GM12878 (cell line): ENCODE data around the gene NUP210L. TPM values are rescaled to one million over a fixed set of nuclear protein-coding genes. Genes with fewer than 3 reads are reported as not detected.
A peak's percentile ranks its signal among the peaks of the same experiment; 100 is the strongest.

Experiments used
- ATAC-seq: fragments of 200-7000 bp; cut with Tn5 transposase; 3 replicates; pipeline ENCODE4 v1.9.1; 2020; ENCODE audit warnings: mild to moderate bottlenecking, moderate library complexity
- BruUV-seq: library from RNA; stranded (reverse); fragments of 400-500 nt; replicated peaks from 2 replicates; lab custom pipeline; 2021; lab: Mats Ljungman, UMichigan
- CTCF ChIA-PET: fragments of 300-600 bp; sonication (Branson Sonifier 250); formaldehyde crosslinking; extraction: SDS; loops from one replicate; lab custom pipeline; 2021; ENCODE audit warnings: inconsistent platforms; lab: Yijun Ruan, JAX
- POLR2A ChIA-PET: fragments of 350-600 bp; formaldehyde crosslinking; extraction: SDS; loops from one replicate; lab custom pipeline; 2021; ENCODE audit warnings: inconsistent platforms; lab: Charles Lee
- RAD21 ChIA-PET: fragments of 300-600 bp; sonication (Branson Sonifier 250); formaldehyde crosslinking; loops from one replicate; lab custom pipeline; 2023; ENCODE audit warnings: antibody characterized with exemption; ENCODE audit not compliant: unreplicated experiment; lab: Charles Lee
- SMC1A ChIA-PET: fragments of 300-600 bp; sonication (Branson Sonifier 250); formaldehyde crosslinking; loops from one replicate; lab custom pipeline; 2023; ENCODE audit not compliant: unreplicated experiment, uncharacterized antibody; lab: Charles Lee
- DNase-seq: peaks from one replicate; pipeline ENCODE4 v3.0.0-alpha.2; 2011; ENCODE audit warnings: low read depth, low spot score
- FAIRE-seq: peaks from 3 replicates; lab custom pipeline; 2011; peaks lifted over from hg19 to GRCh38; lab: Jason Lieb, UNC
- H2AFZ ChIP-seq: 2 replicates; pipeline ENCODE4 v1.6.0; 2011; ENCODE audit warnings: low read depth, low read length, control low read depth; ENCODE audit not compliant: control insufficient read depth
- H3K27ac ChIP-seq: 2 replicates; pipeline ENCODE4 v1.5.1; 2011; ENCODE audit warnings: control low read depth; ENCODE audit not compliant: control insufficient read depth, insufficient read depth
- H3K27me3 ChIP-seq, 2 experiments: replicated peaks in 1 of 2; 2 replicates each; pipeline versions ENCODE4 v1.6.0 to v1.6.1; 2011; ENCODE audit warnings: low read length in 1 of 2; ENCODE audit not compliant: control insufficient read depth in 2 of 2, insufficient read depth in 2 of 2
- H3K36me3 ChIP-seq, 2 experiments: 2 replicates each; pipeline ENCODE4 v1.5.1; 2011; ENCODE audit warnings: low read length in 1 of 2; ENCODE audit not compliant: control insufficient read depth in 2 of 2, insufficient read depth in 2 of 2
- H3K4me1 ChIP-seq: 2 replicates; pipeline ENCODE4 v1.6.1; 2011; ENCODE audit warnings: mild to moderate bottlenecking, low read length, moderate library complexity, mixed read lengths; ENCODE audit not compliant: control insufficient read depth, insufficient read depth
- H3K4me2 ChIP-seq: 2 replicates; pipeline ENCODE4 v1.6.0; 2011; ENCODE audit warnings: control low read depth; ENCODE audit not compliant: control insufficient read depth, insufficient read depth
- H3K4me3 ChIP-seq: fragments of 200-600 bp; sonication (generic); 2 replicates; pipeline ENCODE4 v1.5.1; 2016
- H3K79me2 ChIP-seq: 2 replicates; pipeline ENCODE4 v1.6.0; 2011; ENCODE audit warnings: low read length; ENCODE audit not compliant: control insufficient read depth, insufficient read depth
- H3K9ac ChIP-seq: 2 replicates; pipeline ENCODE4 v1.8.0; 2011; ENCODE audit warnings: low read length, control low read depth, mixed read lengths; ENCODE audit not compliant: control insufficient read depth, insufficient read depth
- H3K9me3 ChIP-seq: replicated peaks from 3 replicates; pipeline ENCODE4 v1.5.1; 2011; ENCODE audit warnings: mild to moderate bottlenecking, low read length; ENCODE audit not compliant: control insufficient read depth, insufficient read depth
- H4K20me1 ChIP-seq: 2 replicates; pipeline ENCODE4 v1.6.0; 2011; ENCODE audit not compliant: control insufficient read depth, insufficient read depth
- BMI1 ChIP-seq: fragments of 450-650 bp; IDR thresholded peaks from 2 replicates; pipeline ENCODE4 v1.6.1; 2016; ENCODE audit warnings: mild to moderate bottlenecking, moderate library complexity, borderline replicate concordance
- CREB1 ChIP-seq: IDR thresholded peaks from 2 replicates; pipeline ENCODE4 v1.6.1; 2012; ENCODE audit warnings: low read depth, mild to moderate bottlenecking, inconsistent platforms
- CREM ChIP-seq: IDR thresholded peaks from 2 replicates; pipeline ENCODE4 v1.6.1; 2014; ENCODE audit warnings: antibody characterized with exemption, low read depth
- EGR1 ChIP-seq, 2 experiments: IDR thresholded peaks; 1 replicate in 1 of 2; 2 replicates in 1 of 2; pipeline ENCODE4 v1.6.1; 2011 to 2012; ENCODE audit warnings: low read depth in 2 of 2, low read length in 2 of 2, borderline replicate concordance in 1 of 2, mild to moderate bottlenecking in 1 of 2, moderate library complexity in 1 of 2
- IKZF2 ChIP-seq, 2 experiments: fragments of 450-650 bp; IDR thresholded peaks; 2 replicates each; pipeline ENCODE4 v1.6.1; 2017; ENCODE audit warnings: mild to moderate bottlenecking in 2 of 2, moderate library complexity in 2 of 2
- IRF3 ChIP-seq: fragments of 450-650 bp; IDR thresholded peaks from 2 replicates; pipeline ENCODE4 v1.6.1; 2014; ENCODE audit warnings: mild to moderate bottlenecking
- JUNB ChIP-seq: IDR thresholded peaks from 2 replicates; pipeline ENCODE4 v1.6.1; 2016; ENCODE audit warnings: antibody characterized with exemption, mild to moderate bottlenecking
- JUND ChIP-seq: IDR thresholded peaks from 2 replicates; pipeline ENCODE4 v1.6.1; 2012; ENCODE audit warnings: low read depth, mild to moderate bottlenecking, low read length, improper control_type of control experiment, moderate library complexity
- MTA2 ChIP-seq: fragments of 450-650 bp; IDR thresholded peaks from 2 replicates; pipeline ENCODE4 v1.6.1; 2016; ENCODE audit warnings: low read depth, mild to moderate bottlenecking, moderate library complexity
- NR2C1 ChIP-seq: fragments of 450-650 bp; IDR thresholded peaks from 2 replicates; pipeline ENCODE4 v1.6.1; 2017; ENCODE audit warnings: antibody characterized with exemption, mild to moderate bottlenecking, moderate library complexity
- PAX5 ChIP-seq: IDR thresholded peaks from 2 replicates; pipeline ENCODE4 v1.6.1; 2011; ENCODE audit warnings: low read depth, low read length, borderline replicate concordance
- PAX8 ChIP-seq: fragments of 450-650 bp; IDR thresholded peaks from 2 replicates; pipeline ENCODE4 v1.6.1; 2017; ENCODE audit warnings: mild to moderate bottlenecking, moderate library complexity
- RAD21 ChIP-seq: IDR thresholded peaks from 2 replicates; pipeline ENCODE4 v1.6.1; 2011; ENCODE audit warnings: mild to moderate bottlenecking, low read depth, low read length, moderate library complexity; ENCODE audit not compliant: insufficient read depth
- RCOR1 ChIP-seq: conservative IDR thresholded peaks from 2 replicates; pipeline ENCODE4 v1.6.1; 2012; ENCODE audit warnings: low read depth, low read length, improper control_type of control experiment
- SIN3A ChIP-seq: IDR thresholded peaks from 2 replicates; pipeline ENCODE4 v1.6.1; 2012; ENCODE audit warnings: low read depth, low read length, improper control_type of control experiment
- SPI1 ChIP-seq: IDR thresholded peaks from 2 replicates; pipeline ENCODE4 v1.6.1; 2011; ENCODE audit warnings: low read depth, mild to moderate bottlenecking, low read length, moderate library complexity, borderline replicate concordance; ENCODE audit not compliant: insufficient read depth
- SREBF1 ChIP-seq: IDR thresholded peaks from 2 replicates; pipeline ENCODE4 v1.6.1; 2012; ENCODE audit warnings: mild to moderate bottlenecking, low read length
- SREBF2 ChIP-seq: IDR thresholded peaks from 2 replicates; pipeline ENCODE4 v1.6.1; 2012; ENCODE audit warnings: mild to moderate bottlenecking, low read length
- SRF ChIP-seq, 2 experiments: IDR thresholded peaks; 2 replicates each; pipeline ENCODE4 v1.6.1; 2011; ENCODE audit warnings: low read depth in 2 of 2, low read length in 2 of 2, mild to moderate bottlenecking in 1 of 2, moderate library complexity in 1 of 2
- TCF12 ChIP-seq: IDR thresholded peaks from 2 replicates; pipeline ENCODE4 v1.6.1; 2011; ENCODE audit warnings: low read depth, mild to moderate bottlenecking, low read length
- TCF7 ChIP-seq: IDR thresholded peaks from 2 replicates; pipeline ENCODE4 v1.6.1; 2014; ENCODE audit warnings: antibody characterized with exemption, borderline replicate concordance
- USF1 ChIP-seq: IDR thresholded peaks from 2 replicates; pipeline ENCODE4 v1.6.1; 2011; ENCODE audit warnings: borderline replicate concordance, low read depth, mild to moderate bottlenecking, moderate library complexity, mixed read lengths, low read length; ENCODE audit not compliant: insufficient read depth; ENCODE audit errors: extremely low read length
- YY1 ChIP-seq: IDR thresholded peaks from 2 replicates; pipeline ENCODE4 v1.6.1; 2011; ENCODE audit warnings: low read depth, mild to moderate bottlenecking, low read length
- WGBS: methylation state at CpG from one replicate; pipeline ENCODE4 v1.1.6; 2016; ENCODE audit warnings: low lambda C conversion rate; ENCODE audit not compliant: insufficient replicate concordance, insufficient coverage; ENCODE audit errors: missing lambda C conversion rate; 5-methylcytosine and 5-hydroxymethylcytosine counted together
- in situ Hi-C: fragments of 300-500 bp; cut with MboI; formaldehyde crosslinking; loops from 9 replicates; pipeline ENCODE4 v1.14.3; 2018; ENCODE audit warnings: mixed read lengths
- intact Hi-C: fragments of 100-400 bp; cut with micrococcal nuclease; formaldehyde crosslinking; loops from one replicate; pipeline ENCODE4 v1.14.2; 2022; ENCODE audit not compliant: unreplicated experiment
- polyA plus RNA-seq, 11 experiments: library from polyadenylated mRNA; depleted of rRNA in 4 of 11; unstranded in 6 of 11; stranded (reverse) in 5 of 11; fragments of >200 nt; fragmentation: Nextera tagmentation in 4 of 11; fragmentation: Illumina TruSeq in 1 of 11; extraction: Ambion mirVana in 4 of 11; extraction: Trizol in 1 of 11; gene quantifications; 1 replicate in 1 of 11; 2 replicates in 10 of 11; pipeline versions ENCODE4 v1.2.1 to v1.2.3, GENCODE V29; 2011 to 2016; ENCODE audit warnings: inconsistent platforms in 2 of 11, missing spikeins in 2 of 11, low read depth in 1 of 11
- total RNA-seq, 4 experiments: library from RNA; depleted of rRNA in 3 of 4; stranded (reverse); fragments of >200 nt in 3 of 4; fragmentation: Illumina TruSeq in 1 of 4; extraction: Trizol in 1 of 4; gene quantifications; 2 replicates each; pipeline versions ENCODE4 v1.2.1 to v1.2.3, GENCODE V29; 2013 to 2021

Gene NUP210L
- total and polyA plus RNA-seq, 10 of the 15 experiments (the other 5 are each of a cell fraction or from before 2014, with no cell fraction given), result 0.04 to 0.08 (median 0.07) TPM; not detected in 7

- intact Hi-C loops, result no loop called here
- ChIA-PET CTCF (interaction anchor here (0.6 to 1.8 kb wide), 8 partner anchors 11 to 590 kb away, joined by 3 to 6 read pairs (median 4); no protein-coding TSS in a partner anchor), RAD21 (interaction anchor here (0.6 to 3.2 kb wide), 4 partner anchors 20 to 586 kb away, joined by 3 to 30 read pairs (median 4); no protein-coding TSS in a partner anchor), POLR2A (interaction anchor here (0.5 to 3.1 kb wide), 7 partner anchors 9 to 181 kb away, joined by 3 to 20 read pairs (median 4); partner anchors contain the start of genes HAX1 and JTB), SMC1A (interaction anchor here (0.8 to 3.3 kb wide), 11 partner anchors 8 to 201 kb away, joined by 3 to 22 read pairs (median 4); partner anchors contain the start of gene HAX1)
- no peaks in the 10 kb centered on the region for H3K27me3 ChIP-seq
- BruUV-seq, result no TSS peak
- H4K20me1 ChIP-seq, result no peaks in the 10 kb centered on the region
- no peak overlapping the region for H3K9ac ChIP-seq
- peak; percentile 64 for DNase-seq
- 58% methylated on average over 7 of the region's 7 CpGs for whole genome bisulfite sequencing
- H2AFZ ChIP-seq, result no peak overlapping the region
- no peaks in the 10 kb centered on the region; the same call in 1 of the 2 replicates for H3K79me2 ChIP-seq
- H3K4me1 ChIP-seq, result peaks cover 20% of the 10 kb centered on the region
- peaks cover 20 to 29% of the 10 kb centered on the region in 2 experiments for H3K36me3 ChIP-seq
- H3K9me3 ChIP-seq, result peaks cover 4% of the 10 kb centered on the region; the same call in 2 of the 3 replicates
- peak; percentile 95 for ATAC-seq
- H3K4me2 ChIP-seq, result peak overlapping the region; percentile 63
- FAIRE-seq, result peak; percentile 92
- peak overlapping the region; percentile 16; the same call in 1 of the 2 replicates for H3K4me3 ChIP-seq
- in situ Hi-C loops, result no loop called here
- peak overlapping the region; percentile 75 for H3K27ac ChIP-seq
- no peak for TF ChIP-seq USF1
- peak in 1 of 2 experiments; percentile 8; a peak in 1 of 4 replicates for TF ChIP-seq IKZF2 (IDR thresholded peaks at IDR 0.05)
- TF ChIP-seq TCF7, result no peak
- 0 out of 2 replicates have a peak, but pooled peaks have one; percentile 59 for TF ChIP-seq RCOR1
- peak; percentile 55; the same call in 1 of the 2 replicates for TF ChIP-seq SPI1
- no peak for TF ChIP-seq SREBF1
- peak in 1 of 2 experiments; percentile 48; a peak in 1 of 3 replicates for TF ChIP-seq EGR1 (IDR thresholded peaks at IDR 0.05; ENCODE audit: borderline replicate concordance in 1 of 2, low read depth in 2 of 2, low read length in 2 of 2)
- TF ChIP-seq TCF12, result 0 out of 2 replicates have a peak, but pooled peaks have one; percentile 32
- TF ChIP-seq CREM, result peak; percentile 67; the same call in 1 of the 2 replicates
- peak; percentile 81 for TF ChIP-seq YY1
- peak; percentile 44; the same call in 1 of the 2 replicates for TF ChIP-seq PAX5
- no peak for TF ChIP-seq PAX8
- no peak for TF ChIP-seq BMI1
- peak; percentile 82 to 91; a peak in 3 of 4 replicates for TF ChIP-seq SRF (IDR thresholded peaks at IDR 0.05; ENCODE audit: low read depth in 2 of 2, low read length in 2 of 2)
- no peak for TF ChIP-seq JUND
- 0 out of 2 replicates have a peak, but pooled peaks have one; percentile 55 for TF ChIP-seq SIN3A
- TF ChIP-seq JUNB, result peak; percentile 22; the same call in 1 of the 2 replicates
- TF ChIP-seq NR2C1, result no peak
- TF ChIP-seq SREBF2, result no peak
- TF ChIP-seq IRF3, result no peak
- no peak for TF ChIP-seq RAD21
- TF ChIP-seq CREB1, result peak; percentile 35; the same call in 1 of the 2 replicates
- TF ChIP-seq MTA2, result no peak
Measured at GRCh38 chr1:154157520-154158306, 2.8 kb upstream of the NUP210L start.
